H1 (cell line): ENCODE data around the gene ZBTB16. TPM values are rescaled to one million over a fixed set of nuclear protein-coding genes. Genes with fewer than 3 reads are reported as not detected.
A peak's percentile ranks its signal among the peaks of the same experiment; 100 is the strongest.

Experiments
- CTCF ChIA-PET: fragments of 300-600 bp; sonication (Branson Sonifier 250); formaldehyde crosslinking; loops from one replicate; lab custom pipeline; 2021; ENCODE audit not compliant: partially characterized antibody; lab: Charles Lee
- POLR2A ChIA-PET: fragments of 300-600 bp; sonication (Branson Sonifier 250); formaldehyde crosslinking; loops from one replicate; lab custom pipeline; 2021; ENCODE audit warnings: inconsistent platforms; ENCODE audit not compliant: partially characterized antibody; lab: Charles Lee
- DNase-seq, 2 experiments: peaks; one replicate each; pipeline versions ENCODE4 v3.0.0 to v3.0.0-alpha.2; 2010 to 2022; ENCODE audit warnings: low spot score in 2 of 2, low read depth in 1 of 2, mixed read lengths in 1 of 2
- FAIRE-seq: peaks from 2 replicates; lab custom pipeline; 2011; peaks lifted over from hg19 to GRCh38; lab: Jason Lieb, UNC
- H2AFZ ChIP-seq: 2 replicates; pipeline ENCODE4 v1.8.1; 2012; ENCODE audit warnings: low read length, inconsistent platforms
- H2AK5ac ChIP-seq: 2 replicates; pipeline ENCODE4 v1.6.1; 2013; ENCODE audit warnings: low read depth, low read length
- H2BK120ac ChIP-seq: replicated peaks from 2 replicates; pipeline ENCODE3; 2013; ENCODE audit warnings: low read depth, low read length, inconsistent platforms
- H2BK12ac ChIP-seq: 2 replicates; pipeline ENCODE4 v1.6.1; 2013; ENCODE audit warnings: low read depth, low read length
- H2BK15ac ChIP-seq: 2 replicates; pipeline ENCODE4 v1.6.1; 2013; ENCODE audit warnings: low read length
- H2BK20ac ChIP-seq: 2 replicates; pipeline ENCODE4 v1.6.1; 2013; ENCODE audit warnings: low read length
- H2BK5ac ChIP-seq: 2 replicates; pipeline ENCODE4 v1.6.1; 2013; ENCODE audit warnings: low read depth, low read length
- H3K14ac ChIP-seq: 2 replicates; pipeline ENCODE4 v1.6.1; 2013; ENCODE audit warnings: inconsistent platforms; ENCODE audit not compliant: insufficient read length
- H3K18ac ChIP-seq: 2 replicates; pipeline ENCODE4 v1.6.1; 2013; ENCODE audit warnings: low read length; ENCODE audit errors: extremely low read depth
- H3K23ac ChIP-seq: 2 replicates; pipeline ENCODE4 v1.6.1; 2013; ENCODE audit warnings: inconsistent platforms; ENCODE audit not compliant: insufficient read length
- H3K23me2 ChIP-seq: 2 replicates; pipeline ENCODE4 v1.6.1; 2013; ENCODE audit warnings: low read depth, low read length
- H3K27ac ChIP-seq: 2 replicates; pipeline ENCODE4 v1.6.1; 2011; ENCODE audit warnings: low read depth, low read length, inconsistent platforms
- H3K27me3 ChIP-seq, 4 experiments: replicated peaks in 1 of 4; 1 replicate in 1 of 4; 2 replicates in 3 of 4; pipeline versions ENCODE4 v1.6.1 to v1.8.1; 2011 to 2013; ENCODE audit warnings: low read length in 3 of 4, mild to moderate bottlenecking in 3 of 4, inconsistent platforms in 2 of 4, mixed read lengths in 2 of 4, moderate library complexity in 1 of 4; ENCODE audit not compliant: control insufficient read depth in 3 of 4, insufficient read depth in 3 of 4; ENCODE audit errors: extremely low read depth in 1 of 4
- H3K36me3 ChIP-seq, 4 experiments: 2 replicates each; pipeline versions ENCODE4 v1.6.1 to v1.8.1; 2011 to 2013; ENCODE audit warnings: mild to moderate bottlenecking in 4 of 4, low read length in 3 of 4, moderate library complexity in 2 of 4, control low read depth in 1 of 4, inconsistent platforms in 1 of 4; ENCODE audit not compliant: insufficient read depth in 4 of 4, control insufficient read depth in 2 of 4
- H3K4ac ChIP-seq: replicated peaks from 2 replicates; pipeline ENCODE3; 2013; ENCODE audit warnings: low read length, low read depth, mixed read lengths, inconsistent platforms; ENCODE audit not compliant: insufficient read length
- H3K4me1 ChIP-seq, 4 experiments: replicated peaks in 1 of 4; 1 replicate in 1 of 4; 2 replicates in 3 of 4; pipeline versions ENCODE4 v1.6.1 to v1.8.1; 2011 to 2013; ENCODE audit warnings: low read length in 3 of 4, inconsistent platforms in 2 of 4, mixed read lengths in 1 of 4; ENCODE audit not compliant: insufficient read depth in 4 of 4, control insufficient read depth in 3 of 4
- H3K4me2 ChIP-seq, 2 experiments: 2 replicates each; pipeline versions ENCODE4 v1.6.1 to v1.8.1; 2011 to 2013; ENCODE audit warnings: low read depth in 2 of 2, low read length in 2 of 2, control low read depth in 1 of 2, inconsistent platforms in 1 of 2, mild to moderate bottlenecking in 1 of 2; ENCODE audit not compliant: insufficient read depth in 1 of 2
- H3K4me3 ChIP-seq, 4 experiments: fragments of 200-600, 300-600 bp in 1 of 4; sonication (generic), shearing (Covaris generic), sonication (Bioruptor Twin) in 1 of 4; 2 replicates each; pipeline versions ENCODE4 v1.5.1 to v1.8.1; 2011 to 2016; ENCODE audit warnings: low read length in 4 of 4, low read depth in 3 of 4, control low read depth in 2 of 4, inconsistent platforms in 2 of 4, mild to moderate bottlenecking in 2 of 4, mixed read lengths in 1 of 4, moderate library complexity in 1 of 4; ENCODE audit not compliant: insufficient read depth in 2 of 4; ENCODE audit errors: extremely low read depth in 1 of 4
- H3K56ac ChIP-seq: replicated peaks from 2 replicates; pipeline ENCODE3; 2013; ENCODE audit warnings: low read depth, mild to moderate bottlenecking, mixed read lengths, low read length, inconsistent platforms; ENCODE audit not compliant: insufficient read length
- H3K79me1 ChIP-seq: 2 replicates; pipeline ENCODE4 v1.6.1; 2013; ENCODE audit warnings: low read depth, low read length, control low read depth
- H3K79me2 ChIP-seq, 2 experiments: 2 replicates each; pipeline versions ENCODE4 v1.6.1 to v1.8.1; 2012 to 2013; ENCODE audit warnings: low read length in 2 of 2, mild to moderate bottlenecking in 2 of 2, inconsistent platforms in 1 of 2; ENCODE audit not compliant: insufficient read depth in 2 of 2, control insufficient read depth in 1 of 2
- H3K9ac ChIP-seq, 4 experiments: replicated peaks in 1 of 4; 1 replicate in 1 of 4; 2 replicates in 3 of 4; pipeline versions ENCODE4 v1.6.1 to v1.8.1; 2011 to 2013; ENCODE audit warnings: low read depth in 3 of 4, low read length in 3 of 4, control low read depth in 2 of 4, mild to moderate bottlenecking in 2 of 4, moderate library complexity in 2 of 4, inconsistent platforms in 1 of 4; ENCODE audit errors: extremely low read depth in 1 of 4
- H3K9me3 ChIP-seq, 2 experiments: 2 replicates each; pipeline versions ENCODE4 v1.6.1 to v1.8.1; 2012 to 2013; ENCODE audit warnings: mild to moderate bottlenecking in 2 of 2, moderate library complexity in 2 of 2, control low read depth in 1 of 2, inconsistent platforms in 1 of 2, low read depth in 1 of 2, low read length in 1 of 2, mixed read lengths in 1 of 2; ENCODE audit not compliant: insufficient read depth in 2 of 2
- H4K20me1 ChIP-seq, 2 experiments: replicated peaks in 1 of 2; 2 replicates each; pipeline versions ENCODE3 to v1.8.1; 2011 to 2013; ENCODE audit warnings: inconsistent platforms in 2 of 2, low read length in 2 of 2, mild to moderate bottlenecking in 1 of 2; ENCODE audit not compliant: insufficient read depth in 2 of 2, control insufficient read depth in 1 of 2
- H4K5ac ChIP-seq: 2 replicates; pipeline ENCODE4 v1.6.1; 2013; ENCODE audit warnings: low read length, low read depth, mixed read lengths, inconsistent platforms; ENCODE audit not compliant: insufficient read length
- H4K8ac ChIP-seq: 2 replicates; pipeline ENCODE4 v1.8.0; 2013; ENCODE audit warnings: mild to moderate bottlenecking, moderate library complexity, low read length, inconsistent platforms; ENCODE audit not compliant: insufficient read depth; ENCODE audit errors: extremely low read depth
- H4K91ac ChIP-seq: replicated peaks from 2 replicates; pipeline ENCODE3; 2013; ENCODE audit warnings: low read length, mixed read lengths, inconsistent platforms; ENCODE audit not compliant: insufficient read length
- SAP30 ChIP-seq: fragments of 300-600 bp; sonication (generic); IDR thresholded peaks from 2 replicates; pipeline ENCODE4 v1.7.1; 2012; ENCODE audit warnings: low read length, moderate library complexity, mild to moderate bottlenecking, inconsistent platforms; ENCODE audit not compliant: insufficient read depth, insufficient replicate concordance
- TEAD4 ChIP-seq: IDR thresholded peaks from 2 replicates; pipeline ENCODE4 v1.6.1; 2012; ENCODE audit warnings: low read depth, low read length, inconsistent platforms, mixed read lengths
- WGBS, 2 experiments: shearing (Covaris generic) in 1 of 2; methylation state at CpG; one replicate each; pipeline versions ENCODE4 v1.1.6 to v1.1.7; 2013 to 2015; ENCODE audit warnings: low lambda C conversion rate in 2 of 2, mixed read lengths in 2 of 2, inconsistent platforms in 1 of 2, low coverage in 1 of 2, missing lambda C conversion rate in 1 of 2; ENCODE audit not compliant: insufficient replicate concordance in 2 of 2, insufficient coverage in 1 of 2, insufficient read length in 1 of 2; ENCODE audit errors: extremely low coverage in 1 of 2, missing lambda C conversion rate in 1 of 2; 5-methylcytosine and 5-hydroxymethylcytosine counted together
- polyA plus RNA-seq, 7 experiments: library from polyadenylated mRNA; depleted of rRNA in 3 of 7; stranded (reverse) in 5 of 7; unstranded in 2 of 7; fragments of >200 nt in 5 of 7; fragments of 200-250 nt in 2 of 7; gene quantifications; 1 replicate in 5 of 7; 2 replicates in 1 of 7; 4 replicates in 1 of 7; pipeline versions ENCODE4 v1.2.1 to v1.2.3, GENCODE V29; 2011 to 2013; ENCODE audit warnings: missing spikeins in 2 of 7, mixed read lengths in 2 of 7
- total RNA-seq: library from RNA; stranded (reverse); fragmentation: NEBNext Ultra II Directional; extraction: Animal tissue kit (Norgen Biotek cat#: 25700); gene quantifications from 2 replicates; pipeline ENCODE4 v1.2.1, GENCODE V29; 2021

ZBTB16 gene
- total and polyA plus RNA-seq, 2 of the 8 experiments (the other 6 are each of a cell fraction or from before 2014, with no cell fraction given), result 0.12 to 0.61 TPM

- Histone ChIP-seq H3K4me2 (0 out of 4 replicates have a peak overlapping the region, but pooled peaks of 1 of the 2 experiments have one; percentile 2), H3K36me3 (no peaks in the 10 kb centered on the region), H3K27ac (no peak overlapping the region), H3K23ac (no peak overlapping the region), H2BK12ac (no peak overlapping the region), H4K91ac (no peak overlapping the region), H2BK15ac (0 out of 2 replicates have a peak overlapping the region, but pooled peaks have one; percentile 31), H2BK20ac (no peak overlapping the region), H3K27me3 (no peaks in the 10 kb centered on the region), H2AK5ac (no peak overlapping the region), H3K9ac (no peak overlapping the region), H3K4me3 (no peak overlapping the region), H4K20me1 (no peaks in the 10 kb centered on the region), H2AFZ (0 out of 2 replicates have a peak overlapping the region, but pooled peaks have one; percentile 35), H3K56ac (no peak overlapping the region), H3K4ac (no peak overlapping the region), H3K9me3 (no peaks in the 10 kb centered on the region), H3K4me1 (peaks cover 2 to 12% (median 9%) of the 10 kb centered on the region in 4 experiments; a peak in 5 of 7 replicates), H3K18ac (no peak overlapping the region; the same call in 1 of the 2 replicates), H3K14ac (no peak overlapping the region), H2BK5ac (peak overlapping the region; percentile 10; the same call in 1 of the 2 replicates), H4K5ac (no peak overlapping the region), H3K23me2 (no peaks in the 10 kb centered on the region), H3K79me2 (no peaks in the 10 kb centered on the region), H4K8ac (no peak overlapping the region), H3K79me1 (no peaks in the 10 kb centered on the region), H2BK120ac (no peak overlapping the region)
- 71% methylated on average over 20 of the region's 20 CpGs; no CpG with 5 or more reads in 1 of the 2 experiments for WGBS, 2 experiments
- ChIA-PET CTCF (interaction anchor here (1.0 kb wide), 2 partner anchors 176 to 182 kb away, joined by 3 read pairs; no protein-coding TSS in a partner anchor), POLR2A (no interaction called here)
- TF ChIP-seq TEAD4 (0 out of 2 replicates have a peak, but pooled peaks have one; percentile 2), SAP30 (no peak)
- no peak for DNase-seq
- no peak for FAIRE-seq
These were observed 152.1 kb downstream of the ZBTB16 start for GRCh38 chr11:114211444-114212121.
